Liver (tissue), 9 donors: ENCODE measurements around the gene KCNQ5. TPM values are rescaled to one million over a fixed set of nuclear protein-coding genes. Genes with fewer than 3 reads are reported as not detected.
A peak's percentile ranks its signal among the peaks of the same experiment; 100 is the strongest.

Source experiments
- DNase-seq: peaks from one replicate; pipeline ENCODE4 v3.0.0-alpha.2; 2017; ENCODE audit warnings: low spot score
- H3K27ac ChIP-seq, 2 donors: one replicate each; pipeline ENCODE4 v1.7.0; 2013; ENCODE audit warnings: inconsistent platforms in 2 of 2, low read length in 2 of 2, control low read depth in 1 of 2, low read depth in 1 of 2, mild to moderate bottlenecking in 1 of 2
- H3K27me3 ChIP-seq, 4 donors: one replicate each; pipeline versions ENCODE4 v1.6.1 to v1.7.0; 2013; ENCODE audit warnings: low read length in 3 of 4, inconsistent platforms in 1 of 4, mild to moderate bottlenecking in 1 of 4, moderate library complexity in 1 of 4; ENCODE audit not compliant: control insufficient read depth in 4 of 4, insufficient read depth in 4 of 4
- H3K36me3 ChIP-seq, 4 donors: one replicate each; pipeline versions ENCODE4 v1.6.1 to v1.7.0; 2013; ENCODE audit warnings: low read length in 3 of 4, mild to moderate bottlenecking in 3 of 4, low read depth in 1 of 4, moderate library complexity in 1 of 4; ENCODE audit not compliant: control insufficient read depth in 4 of 4, insufficient read depth in 3 of 4
- H3K4me1 ChIP-seq, 4 donors: one replicate each; pipeline versions ENCODE4 v1.6.1 to v1.7.0; 2013; ENCODE audit warnings: low read length in 3 of 4, mild to moderate bottlenecking in 3 of 4, moderate library complexity in 1 of 4; ENCODE audit not compliant: control insufficient read depth in 4 of 4, insufficient read depth in 4 of 4
- H3K4me3 ChIP-seq, 3 donors: one replicate each; pipeline versions ENCODE4 v1.6.1 to v1.7.0; 2013; ENCODE audit warnings: low read length in 3 of 3, control low read depth in 1 of 3, low read depth in 1 of 3, mild to moderate bottlenecking in 1 of 3
- H3K9ac ChIP-seq, 2 donors: one replicate each; pipeline ENCODE4 v1.7.0; 2013; ENCODE audit warnings: low read length in 2 of 2, mild to moderate bottlenecking in 2 of 2, moderate library complexity in 2 of 2, control low read depth in 1 of 2, low read depth in 1 of 2
- H3K9me3 ChIP-seq, 4 donors: one replicate each; pipeline versions ENCODE4 v1.6.1 to v1.7.0; 2013; ENCODE audit warnings: low read length in 3 of 4; ENCODE audit not compliant: control insufficient read depth in 4 of 4
- EGR1 ChIP-seq, 2 donors: IDR thresholded peaks; 2 replicates each; pipeline ENCODE4 v1.6.1; 2016 to 2018; ENCODE audit warnings: antibody characterized with exemption in 2 of 2, low read depth in 2 of 2
- FOXA1 ChIP-seq: IDR thresholded peaks from 2 replicates; pipeline ENCODE4 v1.6.1; 2016; ENCODE audit warnings: antibody characterized with exemption
- FOXA2 ChIP-seq: IDR thresholded peaks from 2 replicates; pipeline ENCODE4 v1.6.1; 2016; ENCODE audit warnings: antibody characterized with exemption
- GABPA ChIP-seq, 2 donors: IDR thresholded peaks in 1 of 2; conservative IDR thresholded peaks in 1 of 2; 2 replicates each; pipeline ENCODE4 v1.6.1; 2016; ENCODE audit warnings: antibody characterized with exemption in 2 of 2, mild to moderate bottlenecking in 1 of 2, moderate library complexity in 1 of 2
- HNF4A ChIP-seq, 2 donors: conservative IDR thresholded peaks; 2 replicates each; pipeline ENCODE4 v1.6.1; 2016; ENCODE audit warnings: antibody characterized with exemption in 2 of 2, mild to moderate bottlenecking in 2 of 2
- HNF4G ChIP-seq: IDR thresholded peaks from 2 replicates; pipeline ENCODE4 v1.6.1; 2016; ENCODE audit warnings: antibody characterized with exemption
- JUND ChIP-seq, 2 donors: IDR thresholded peaks; 2 replicates each; pipeline ENCODE4 v1.6.1; 2016; ENCODE audit warnings: antibody characterized with exemption in 2 of 2
- NR2F2 ChIP-seq: IDR thresholded peaks from 2 replicates; pipeline ENCODE4 v1.6.1; 2016; ENCODE audit warnings: antibody characterized with exemption
- RAD21 ChIP-seq, 2 donors: IDR thresholded peaks; 2 replicates each; pipeline ENCODE4 v1.6.1; 2016; ENCODE audit warnings: antibody characterized with exemption in 2 of 2, mild to moderate bottlenecking in 2 of 2
- RXRA ChIP-seq, 2 donors: IDR thresholded peaks; 2 replicates each; pipeline ENCODE4 v1.6.1; 2017 to 2018; ENCODE audit warnings: antibody characterized with exemption in 2 of 2, mild to moderate bottlenecking in 1 of 2
- SP1 ChIP-seq: IDR thresholded peaks from 2 replicates; pipeline ENCODE4 v1.6.1; 2018; ENCODE audit warnings: antibody characterized with exemption, mild to moderate bottlenecking
- TAF1 ChIP-seq: conservative IDR thresholded peaks from 2 replicates; pipeline ENCODE4 v1.6.1; 2016; ENCODE audit warnings: antibody characterized with exemption, mild to moderate bottlenecking
- YY1 ChIP-seq: IDR thresholded peaks from 2 replicates; pipeline ENCODE4 v1.6.1; 2016; ENCODE audit warnings: antibody characterized with exemption, mild to moderate bottlenecking
- WGBS: extraction: QIAGEN DNeasy Blood & Tissue Kit; methylation state at CpG from one replicate; pipeline ENCODE4 v1.1.7; 2013; 5-methylcytosine and 5-hydroxymethylcytosine counted together
- polyA plus RNA-seq, 2 donors: library from polyadenylated mRNA; stranded (reverse) in 1 of 2; unstranded in 1 of 2; fragments of 200-250 nt in 1 of 2; fragments of >200 nt in 1 of 2; fragmentation: Nextera tagmentation in 1 of 2; extraction: Ambion mirVana in 1 of 2; gene quantifications; one replicate each; pipeline versions ENCODE4 v1.2.1 to v1.2.3, GENCODE V29; 2013 to 2015
- total RNA-seq, 2 donors: library from RNA; depleted of rRNA; stranded (reverse); fragments of >200 nt; gene quantifications; one replicate each; pipeline ENCODE4 v1.2.3, GENCODE V29; 2014
- TF ChIP-seq, protein P1 (sequence below): IDR thresholded peaks from 2 replicates; pipeline ENCODE4 v1.6.1; 2016; ENCODE audit warnings: antibody characterized with exemption
- TF ChIP-seq, protein P2 (sequence below): IDR thresholded peaks from 2 replicates; pipeline ENCODE4 v1.6.1; 2016; ENCODE audit warnings: antibody characterized with exemption
- TF ChIP-seq, protein P3 (sequence below): fragments of 150-350 bp; IDR thresholded peaks from 2 replicates; pipeline ENCODE4 v1.5.1; 2017; ENCODE audit warnings: improper control_type of control experiment, low read depth, low read length; ENCODE audit not compliant: missing input control
- TF ChIP-seq, protein P4 (sequence below): IDR thresholded peaks from 2 replicates; pipeline ENCODE4 v1.6.1; 2016; ENCODE audit warnings: antibody characterized with exemption
- donor health status: healthy.
- donor health status: healthy.
- donor health status: healthy.
- donor health status: healthy.
- donor health status: healthy.

KCNQ5 gene
- total and polyA plus RNA-seq, 4 donors = 0.02 to 1.1 (median 0.15) TPM

DNA sequence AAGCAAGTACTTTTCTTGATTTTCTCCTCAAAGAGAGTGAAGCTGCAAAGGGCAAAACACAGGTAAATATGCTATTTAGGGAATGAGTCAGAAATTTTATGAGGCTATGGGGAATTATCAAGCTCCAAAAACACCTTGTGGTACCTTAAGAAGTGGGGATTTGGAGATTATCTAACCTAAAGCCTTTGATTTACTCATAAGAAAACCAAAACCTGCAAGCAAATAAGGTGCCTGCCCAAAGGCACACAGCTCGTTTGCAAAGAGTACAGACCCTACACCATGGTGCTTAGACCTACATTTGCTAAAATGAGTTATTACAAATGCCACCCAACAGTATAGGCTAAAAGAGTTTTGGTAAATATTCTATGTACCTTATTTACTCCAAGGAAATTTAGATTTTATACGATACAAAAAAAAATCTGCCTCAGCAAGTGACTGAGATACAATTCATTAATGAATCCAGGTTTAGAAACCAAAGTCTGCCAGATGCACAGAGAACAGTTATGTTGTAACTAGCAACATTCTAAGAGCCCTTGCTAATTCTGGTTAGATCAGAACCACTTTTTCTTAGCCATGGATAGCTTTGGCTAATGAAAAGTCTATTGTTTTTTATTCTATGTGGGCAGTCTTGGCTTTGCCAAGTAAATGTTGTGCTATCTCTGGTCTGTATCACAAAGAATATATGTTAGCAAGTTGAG is 501.9 kb downstream of the KCNQ5 start:
- TF ChIP-seq NR2F2 = no peak
- TF ChIP-seq RAD21 (IDR thresholded peaks at IDR 0.05) = no peak
- TF ChIP-seq YY1 = no peak
- TF ChIP-seq EGR1 (IDR thresholded peaks at IDR 0.05; ENCODE audit: low read depth in 2 of 2) = no peak
- TF ChIP-seq, protein P1, sequence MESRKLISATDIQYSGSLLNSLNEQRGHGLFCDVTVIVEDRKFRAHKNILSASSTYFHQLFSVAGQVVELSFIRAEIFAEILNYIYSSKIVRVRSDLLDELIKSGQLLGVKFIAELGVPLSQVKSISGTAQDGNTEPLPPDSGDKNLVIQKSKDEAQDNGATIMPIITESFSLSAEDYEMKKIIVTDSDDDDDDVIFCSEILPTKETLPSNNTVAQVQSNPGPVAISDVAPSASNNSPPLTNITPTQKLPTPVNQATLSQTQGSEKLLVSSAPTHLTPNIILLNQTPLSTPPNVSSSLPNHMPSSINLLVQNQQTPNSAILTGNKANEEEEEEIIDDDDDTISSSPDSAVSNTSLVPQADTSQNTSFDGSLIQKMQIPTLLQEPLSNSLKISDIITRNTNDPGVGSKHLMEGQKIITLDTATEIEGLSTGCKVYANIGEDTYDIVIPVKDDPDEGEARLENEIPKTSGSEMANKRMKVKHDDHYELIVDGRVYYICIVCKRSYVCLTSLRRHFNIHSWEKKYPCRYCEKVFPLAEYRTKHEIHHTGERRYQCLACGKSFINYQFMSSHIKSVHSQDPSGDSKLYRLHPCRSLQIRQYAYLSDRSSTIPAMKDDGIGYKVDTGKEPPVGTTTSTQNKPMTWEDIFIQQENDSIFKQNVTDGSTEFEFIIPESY = no peak
- TF ChIP-seq HNF4A (conservative IDR thresholded peaks at IDR 0.05) = no peak
- TF ChIP-seq, protein P2, sequence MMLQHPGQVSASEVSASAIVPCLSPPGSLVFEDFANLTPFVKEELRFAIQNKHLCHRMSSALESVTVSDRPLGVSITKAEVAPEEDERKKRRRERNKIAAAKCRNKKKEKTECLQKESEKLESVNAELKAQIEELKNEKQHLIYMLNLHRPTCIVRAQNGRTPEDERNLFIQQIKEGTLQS = no peak
- TF ChIP-seq RXRA (IDR thresholded peaks at IDR 0.05) = no peak
- TF ChIP-seq JUND (IDR thresholded peaks at IDR 0.05) = no peak
- TF ChIP-seq, protein P3, sequence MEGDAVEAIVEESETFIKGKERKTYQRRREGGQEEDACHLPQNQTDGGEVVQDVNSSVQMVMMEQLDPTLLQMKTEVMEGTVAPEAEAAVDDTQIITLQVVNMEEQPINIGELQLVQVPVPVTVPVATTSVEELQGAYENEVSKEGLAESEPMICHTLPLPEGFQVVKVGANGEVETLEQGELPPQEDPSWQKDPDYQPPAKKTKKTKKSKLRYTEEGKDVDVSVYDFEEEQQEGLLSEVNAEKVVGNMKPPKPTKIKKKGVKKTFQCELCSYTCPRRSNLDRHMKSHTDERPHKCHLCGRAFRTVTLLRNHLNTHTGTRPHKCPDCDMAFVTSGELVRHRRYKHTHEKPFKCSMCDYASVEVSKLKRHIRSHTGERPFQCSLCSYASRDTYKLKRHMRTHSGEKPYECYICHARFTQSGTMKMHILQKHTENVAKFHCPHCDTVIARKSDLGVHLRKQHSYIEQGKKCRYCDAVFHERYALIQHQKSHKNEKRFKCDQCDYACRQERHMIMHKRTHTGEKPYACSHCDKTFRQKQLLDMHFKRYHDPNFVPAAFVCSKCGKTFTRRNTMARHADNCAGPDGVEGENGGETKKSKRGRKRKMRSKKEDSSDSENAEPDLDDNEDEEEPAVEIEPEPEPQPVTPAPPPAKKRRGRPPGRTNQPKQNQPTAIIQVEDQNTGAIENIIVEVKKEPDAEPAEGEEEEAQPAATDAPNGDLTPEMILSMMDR = no peak
- no peak overlapping the region for H3K4me3 ChIP-seq
- no peak overlapping the region for H3K9ac ChIP-seq
- no peak overlapping the region for H3K27ac ChIP-seq
- H3K36me3 ChIP-seq = no peaks in the 10 kb centered on the region
- no peaks in the 10 kb centered on the region for H3K4me1 ChIP-seq
- H3K9me3 ChIP-seq = no peaks in the 10 kb centered on the region
- no peak for DNase-seq
- H3K27me3 ChIP-seq = peaks cover 0 to 5% (median 2%) of the 10 kb centered on the region in 4 donors
- WGBS = 56% methylated on average over 2 of the region's 2 CpGs

DNA sequence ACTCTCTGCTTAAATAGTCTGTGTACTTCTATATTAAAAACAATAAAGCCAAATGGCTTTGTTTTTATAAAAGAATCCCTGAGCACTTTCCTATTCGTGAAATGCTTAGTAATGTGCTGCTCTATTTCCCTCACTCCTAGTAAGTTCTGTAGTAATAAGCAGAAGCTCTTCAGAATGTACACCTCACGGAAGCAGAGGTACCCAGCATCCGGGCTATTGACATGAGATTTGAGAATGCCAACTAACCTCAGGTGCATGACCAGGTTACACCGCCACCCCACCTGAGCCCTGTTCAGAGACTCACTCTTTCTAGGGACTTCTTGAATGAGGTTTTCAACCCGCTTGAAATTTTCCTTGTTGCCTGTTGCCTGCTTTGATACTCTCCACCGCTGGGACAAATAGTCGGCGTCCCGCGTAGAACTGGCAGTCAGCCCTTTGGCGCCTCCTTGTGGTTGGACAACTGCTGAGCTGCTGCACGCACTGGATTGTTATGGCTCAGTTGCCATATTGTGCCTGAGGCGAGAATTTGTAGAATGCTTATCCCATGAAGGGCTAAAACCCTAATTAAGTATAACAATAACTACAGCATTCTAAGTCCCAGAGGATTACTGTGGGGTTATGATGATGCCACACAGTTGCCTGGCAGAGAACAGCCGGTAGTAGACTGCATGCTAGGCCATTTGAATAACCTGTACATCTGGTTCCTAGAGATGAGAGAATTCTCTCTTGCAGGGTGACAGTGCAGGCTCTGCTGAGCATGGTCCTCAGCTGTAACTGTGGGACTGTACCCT is 508.0 kb downstream of the KCNQ5 start:
- 21% methylated on average over 14 of the region's 14 CpGs for WGBS
- Histone ChIP-seq H3K36me3 (no peaks in the 10 kb centered on the region), H3K4me1 (no peaks in the 10 kb centered on the region), H3K27ac (no peak overlapping the region), H3K27me3 (peaks cover 0 to 4% (median 1%) of the 10 kb centered on the region in 4 donors), H3K9me3 (no peaks in the 10 kb centered on the region), H3K9ac (no peak overlapping the region), H3K4me3 (no peak overlapping the region)
- DNase-seq = peak; percentile 73
- TF ChIP-seq, protein P4, sequence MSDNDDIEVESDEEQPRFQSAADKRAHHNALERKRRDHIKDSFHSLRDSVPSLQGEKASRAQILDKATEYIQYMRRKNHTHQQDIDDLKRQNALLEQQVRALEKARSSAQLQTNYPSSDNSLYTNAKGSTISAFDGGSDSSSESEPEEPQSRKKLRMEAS = no peak
- TF ChIP-seq HNF4G (no peak), FOXA2 (no peak), TAF1 (no peak), FOXA1 (no peak), GABPA (IDR thresholded peaks at IDR 0.05 in 1 of 2, conservative IDR thresholded peaks at IDR 0.05 in 1 of 2) (no peak), RAD21 (IDR thresholded peaks at IDR 0.05) (peak; percentile 85 to 95), SP1 (no peak), EGR1 (IDR thresholded peaks at IDR 0.05; ENCODE audit: low read depth in 2 of 2) (no peak)
- TF ChIP-seq, protein P1 = no peak
- TF ChIP-seq, protein P2 = no peak
- TF ChIP-seq, protein P3 = peak; percentile 88
